ENCODE results near the gene DNER. TPM values are rescaled to one million over a fixed set of nuclear protein-coding genes. Genes with fewer than 3 reads are reported as not detected.
A peak's percentile ranks its signal among the peaks of the same experiment; 100 is the strongest.

The DNER gene
- total RNA-seq, 4 donors from 2014 or later: 8.9 to 29.4 (median 19.5) TPM

GRCh38 chr2:229371086-229371485, 343.3 kb downstream of the DNER start:
- H3K36me3 ChIP-seq: no peaks in the 10 kb centered on the region
- no peaks in the 10 kb centered on the region for H3K4me1 ChIP-seq
- 77% methylated on average over 3 of the region's 3 CpGs for WGBS
- no peaks in the 10 kb centered on the region for H3K27me3 ChIP-seq
- H3K9me3 ChIP-seq: no peaks in the 10 kb centered on the region
- TF ChIP-seq CTCF (IDR thresholded peaks at IDR 0.05) (no peak), EP300 (IDR thresholded peaks at IDR 0.05) (no peak)
- H3K4me3 ChIP-seq: no peak overlapping the region
- no peak overlapping the region for H3K27ac ChIP-seq
- DNase-seq (ENCODE audit: low spot score in 2 of 2): no peak

DNA sequence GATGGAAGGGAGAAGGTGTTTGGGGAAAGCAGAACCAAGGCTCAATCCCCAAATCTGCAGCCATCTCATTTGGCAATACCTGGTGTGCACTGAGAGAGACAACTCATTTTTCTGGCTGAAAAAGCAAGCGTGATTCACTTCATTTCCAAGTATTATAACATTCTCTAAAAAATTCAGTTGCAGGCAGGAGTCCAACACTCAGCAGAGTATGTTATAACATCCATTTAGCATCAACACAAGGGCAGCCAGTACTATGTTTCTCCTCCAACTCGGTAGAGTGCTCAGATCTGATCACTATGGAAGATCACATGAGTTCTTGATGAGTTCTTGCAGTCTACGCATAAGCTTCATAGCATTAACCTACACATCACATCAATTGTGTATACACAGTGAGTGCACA, 343.8 kb downstream of the DNER start:
- 77% methylated on average over 3 of the region's 3 CpGs for WGBS
- no peaks in the 10 kb centered on the region for H3K27me3 ChIP-seq
- no peaks in the 10 kb centered on the region for H3K4me1 ChIP-seq
- no peak for TF ChIP-seq POLR2AphosphoS5 (IDR thresholded peaks at IDR 0.05)
- TF ChIP-seq CTCF (IDR thresholded peaks at IDR 0.05): no peak
- TF ChIP-seq POLR2A (IDR thresholded peaks at IDR 0.05): no peak
- TF ChIP-seq EP300 (IDR thresholded peaks at IDR 0.05): no peak
- no peak overlapping the region for H3K4me3 ChIP-seq
- no peak for DNase-seq (ENCODE audit: low spot score in 2 of 2)
- H3K36me3 ChIP-seq: no peaks in the 10 kb centered on the region
- no peaks in the 10 kb centered on the region for H3K9me3 ChIP-seq
- no peak overlapping the region for H3K27ac ChIP-seq

GRCh38 chr2:229363185-229363814, 351.1 kb downstream of the DNER start:
- peaks cover 5% of the 10 kb centered on the region for H3K4me1 ChIP-seq

GRCh38 chr2:229350883-229351282, 363.5 kb downstream of the DNER start:
- Histone ChIP-seq H3K4me1 (no peaks in the 10 kb centered on the region), H3K27ac (no peak overlapping the region), H3K9me3 (no peaks in the 10 kb centered on the region), H3K36me3 (no peaks in the 10 kb centered on the region), H3K27me3 (no peaks in the 10 kb centered on the region), H3K4me3 (no peak overlapping the region)
- no peak for DNase-seq (ENCODE audit: low spot score in 2 of 2)
- TF ChIP-seq CTCF (IDR thresholded peaks at IDR 0.05) (no peak), EP300 (IDR thresholded peaks at IDR 0.05) (no peak), POLR2AphosphoS5 (IDR thresholded peaks at IDR 0.05) (no peak), POLR2A (IDR thresholded peaks at IDR 0.05) (no peak)

More at GRCh38 chr2:229363185-229363814, 351.1 kb downstream of the DNER start:
- Histone ChIP-seq H3K27ac (no peak overlapping the region), H3K9me3 (no peaks in the 10 kb centered on the region), H3K27me3 (no peaks in the 10 kb centered on the region), H3K4me3 (no peak overlapping the region), H3K36me3 (no peaks in the 10 kb centered on the region)
- DNase-seq (ENCODE audit: low spot score in 2 of 2): no peak
- WGBS: 55% methylated on average over 5 of the region's 5 CpGs
- no peak for TF ChIP-seq CTCF (IDR thresholded peaks at IDR 0.05)
- TF ChIP-seq POLR2A (IDR thresholded peaks at IDR 0.05): no peak
- no peak for TF ChIP-seq POLR2AphosphoS5 (IDR thresholded peaks at IDR 0.05)
- TF ChIP-seq EP300 (IDR thresholded peaks at IDR 0.05): no peak

DNA sequence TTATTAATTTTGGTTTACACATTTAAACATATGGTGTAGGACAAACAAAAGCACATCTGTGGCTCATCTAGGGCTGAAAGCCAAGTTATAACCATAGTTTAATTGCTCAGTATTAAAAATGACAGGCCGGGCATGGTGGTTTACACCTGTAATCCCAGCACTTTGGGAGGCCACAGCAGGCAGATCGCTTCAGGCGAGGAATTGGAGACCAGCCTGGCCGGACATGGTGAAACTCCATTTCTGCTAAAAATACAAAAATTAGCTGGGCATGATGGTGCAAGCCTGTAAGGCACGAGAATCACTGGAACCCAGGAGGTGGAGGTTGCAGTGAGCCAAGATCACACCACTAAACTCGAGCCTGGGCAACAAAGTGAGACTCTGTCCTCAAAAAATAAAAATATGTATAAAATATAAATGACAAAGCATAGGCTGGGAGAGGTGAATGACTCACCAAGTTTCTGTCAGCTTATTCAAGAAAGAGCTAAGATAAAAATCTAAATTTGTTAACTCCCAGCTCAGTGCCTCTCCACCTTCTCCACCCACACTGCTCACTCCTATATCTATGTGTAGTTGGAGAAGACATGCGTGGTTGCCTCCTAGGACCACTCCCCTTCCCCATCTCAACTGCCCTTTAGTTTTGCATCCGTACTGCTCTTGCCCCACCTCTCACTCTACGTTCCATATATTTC, 364.1 kb downstream of the DNER start:
- H3K9me3 ChIP-seq: no peaks in the 10 kb centered on the region
- no peak for DNase-seq (ENCODE audit: low spot score in 2 of 2)
- peak overlapping the region; percentile 38 for H3K27ac ChIP-seq
- H3K36me3 ChIP-seq: no peaks in the 10 kb centered on the region
- TF ChIP-seq CTCF (IDR thresholded peaks at IDR 0.05): no peak
- TF ChIP-seq EP300 (IDR thresholded peaks at IDR 0.05): no peak
- no peak for TF ChIP-seq POLR2AphosphoS5 (IDR thresholded peaks at IDR 0.05)
- no peak for TF ChIP-seq POLR2A (IDR thresholded peaks at IDR 0.05)
- WGBS: 52% methylated on average over 9 of the region's 9 CpGs
- no peak overlapping the region for H3K4me3 ChIP-seq
- H3K4me1 ChIP-seq: no peaks in the 10 kb centered on the region
- H3K27me3 ChIP-seq: no peaks in the 10 kb centered on the region
